Ishikawa (cell line): ENCODE measurements around the gene ZNF444.

Experiments
- CEBPB ChIP-seq: IDR thresholded peaks from 2 replicates; pipeline ENCODE4 v1.6.1; 2012
- CREB1 ChIP-seq: IDR thresholded peaks from 2 replicates; pipeline ENCODE4 v1.6.1; 2012; ENCODE audit warnings: low read depth
- EGR1 ChIP-seq: IDR thresholded peaks from 2 replicates; pipeline ENCODE4 v1.6.1; 2012
- EP300 ChIP-seq: IDR thresholded peaks from 2 replicates; pipeline ENCODE4 v1.6.1; 2012; ENCODE audit warnings: borderline replicate concordance
- FOXM1 ChIP-seq: IDR thresholded peaks from 2 replicates; pipeline ENCODE4 v1.6.1; 2012; ENCODE audit warnings: low read depth, borderline replicate concordance
- NFIC ChIP-seq: IDR thresholded peaks from 2 replicates; pipeline ENCODE4 v1.6.1; 2012
- RAD21 ChIP-seq: IDR thresholded peaks from 2 replicates; pipeline ENCODE4 v1.6.1; 2012; ENCODE audit warnings: low read depth
- TAF1 ChIP-seq: IDR thresholded peaks from 2 replicates; pipeline ENCODE4 v1.6.1; 2012; ENCODE audit warnings: low read depth, mild to moderate bottlenecking
- TCF12 ChIP-seq: IDR thresholded peaks from 2 replicates; pipeline ENCODE4 v1.6.1; 2012; ENCODE audit warnings: low read depth
- TEAD4 ChIP-seq: IDR thresholded peaks from 2 replicates; pipeline ENCODE4 v1.6.1; 2012
- YY1 ChIP-seq: IDR thresholded peaks from 2 replicates; pipeline ENCODE4 v1.6.1; 2012; ENCODE audit warnings: low read depth
- ZBTB7A ChIP-seq: IDR thresholded peaks from 2 replicates; pipeline ENCODE4 v1.6.1; 2012; ENCODE audit warnings: low read depth
- TF ChIP-seq, protein P1 (sequence below): IDR thresholded peaks from 2 replicates; pipeline ENCODE4 v1.6.1; 2012
- TF ChIP-seq, protein P2 (sequence below): IDR thresholded peaks from 2 replicates; pipeline ENCODE4 v1.6.1; 2012; ENCODE audit warnings: low read depth, mild to moderate bottlenecking
- TF ChIP-seq, protein P3 (sequence below): IDR thresholded peaks from 2 replicates; pipeline ENCODE4 v1.6.1; 2012

The ZNF444 gene

DNA sequence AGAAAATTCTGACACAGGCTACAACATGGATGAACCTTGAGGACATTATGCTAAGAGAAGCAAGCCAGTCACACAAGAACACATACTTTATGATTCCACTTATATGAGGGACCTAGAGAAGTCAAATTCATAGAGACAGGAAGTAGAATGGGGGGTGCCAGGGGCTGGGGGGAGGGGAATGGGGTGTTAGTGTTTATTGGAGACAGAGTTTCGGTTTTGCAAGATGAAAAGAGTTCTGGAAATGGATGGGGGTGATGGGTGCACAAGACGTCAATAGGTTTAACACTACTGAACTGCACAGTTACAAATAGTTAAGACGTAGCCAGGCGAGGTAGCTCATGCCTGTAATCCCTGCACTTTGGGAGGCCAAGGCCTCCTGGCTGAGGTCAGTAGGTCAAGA, 16.5 kb upstream of the ZNF444 start:
- no peak for TF ChIP-seq EP300

DNA sequence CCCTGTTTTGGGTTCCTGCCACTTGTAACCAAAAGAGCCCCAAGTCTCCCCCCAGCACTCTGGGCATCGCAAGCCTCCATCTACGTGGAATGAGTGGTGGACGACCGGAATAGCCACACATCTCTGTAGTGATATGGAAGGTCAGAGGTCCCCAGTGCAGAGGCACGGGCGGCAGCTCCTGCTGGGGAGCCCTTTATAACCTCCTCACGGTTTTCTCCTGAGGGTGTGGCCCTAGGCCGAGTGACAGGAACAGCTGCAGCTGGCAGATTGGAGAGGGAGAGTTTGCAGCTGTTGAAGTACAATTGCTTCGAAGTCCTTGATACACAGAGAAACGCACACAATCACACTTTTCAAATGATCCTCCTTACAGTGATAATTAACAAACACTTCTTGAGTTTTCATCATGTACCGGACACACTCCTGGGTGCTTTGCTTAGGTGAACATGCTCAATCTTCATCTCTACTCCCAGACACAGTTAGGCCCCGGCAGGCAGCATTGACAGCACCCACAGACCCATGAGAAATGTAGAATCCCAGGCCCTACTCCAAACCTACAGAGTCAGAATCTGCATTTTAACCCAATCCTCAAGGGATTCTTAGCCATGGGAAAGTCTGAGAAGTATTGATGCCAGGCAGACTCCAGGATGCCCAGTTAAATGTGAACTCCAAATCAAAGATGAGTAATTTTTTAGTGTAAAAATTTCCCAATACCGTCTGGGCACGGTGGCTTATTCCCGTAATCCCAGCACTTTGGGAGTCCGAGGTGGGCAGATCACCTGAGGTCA, 15.1 kb upstream of the ZNF444 start:
- TF ChIP-seq, protein P1, sequence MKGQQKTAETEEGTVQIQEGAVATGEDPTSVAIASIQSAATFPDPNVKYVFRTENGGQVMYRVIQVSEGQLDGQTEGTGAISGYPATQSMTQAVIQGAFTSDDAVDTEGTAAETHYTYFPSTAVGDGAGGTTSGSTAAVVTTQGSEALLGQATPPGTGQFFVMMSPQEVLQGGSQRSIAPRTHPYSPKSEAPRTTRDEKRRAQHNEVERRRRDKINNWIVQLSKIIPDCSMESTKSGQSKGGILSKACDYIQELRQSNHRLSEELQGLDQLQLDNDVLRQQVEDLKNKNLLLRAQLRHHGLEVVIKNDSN, result no peak
- TF ChIP-seq ZBTB7A (no peak), RAD21 (no peak), TEAD4 (no peak), NFIC (no peak), YY1 (no peak), CEBPB (no peak), TAF1 (no peak), EGR1 (no peak), TCF12 (no peak), CREB1 (no peak)
- TF ChIP-seq, protein P2, sequence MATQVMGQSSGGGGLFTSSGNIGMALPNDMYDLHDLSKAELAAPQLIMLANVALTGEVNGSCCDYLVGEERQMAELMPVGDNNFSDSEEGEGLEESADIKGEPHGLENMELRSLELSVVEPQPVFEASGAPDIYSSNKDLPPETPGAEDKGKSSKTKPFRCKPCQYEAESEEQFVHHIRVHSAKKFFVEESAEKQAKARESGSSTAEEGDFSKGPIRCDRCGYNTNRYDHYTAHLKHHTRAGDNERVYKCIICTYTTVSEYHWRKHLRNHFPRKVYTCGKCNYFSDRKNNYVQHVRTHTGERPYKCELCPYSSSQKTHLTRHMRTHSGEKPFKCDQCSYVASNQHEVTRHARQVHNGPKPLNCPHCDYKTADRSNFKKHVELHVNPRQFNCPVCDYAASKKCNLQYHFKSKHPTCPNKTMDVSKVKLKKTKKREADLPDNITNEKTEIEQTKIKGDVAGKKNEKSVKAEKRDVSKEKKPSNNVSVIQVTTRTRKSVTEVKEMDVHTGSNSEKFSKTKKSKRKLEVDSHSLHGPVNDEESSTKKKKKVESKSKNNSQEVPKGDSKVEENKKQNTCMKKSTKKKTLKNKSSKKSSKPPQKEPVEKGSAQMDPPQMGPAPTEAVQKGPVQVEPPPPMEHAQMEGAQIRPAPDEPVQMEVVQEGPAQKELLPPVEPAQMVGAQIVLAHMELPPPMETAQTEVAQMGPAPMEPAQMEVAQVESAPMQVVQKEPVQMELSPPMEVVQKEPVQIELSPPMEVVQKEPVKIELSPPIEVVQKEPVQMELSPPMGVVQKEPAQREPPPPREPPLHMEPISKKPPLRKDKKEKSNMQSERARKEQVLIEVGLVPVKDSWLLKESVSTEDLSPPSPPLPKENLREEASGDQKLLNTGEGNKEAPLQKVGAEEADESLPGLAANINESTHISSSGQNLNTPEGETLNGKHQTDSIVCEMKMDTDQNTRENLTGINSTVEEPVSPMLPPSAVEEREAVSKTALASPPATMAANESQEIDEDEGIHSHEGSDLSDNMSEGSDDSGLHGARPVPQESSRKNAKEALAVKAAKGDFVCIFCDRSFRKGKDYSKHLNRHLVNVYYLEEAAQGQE, result no peak
- TF ChIP-seq, protein P3, sequence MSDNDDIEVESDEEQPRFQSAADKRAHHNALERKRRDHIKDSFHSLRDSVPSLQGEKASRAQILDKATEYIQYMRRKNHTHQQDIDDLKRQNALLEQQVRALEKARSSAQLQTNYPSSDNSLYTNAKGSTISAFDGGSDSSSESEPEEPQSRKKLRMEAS, result no peak

DNA sequence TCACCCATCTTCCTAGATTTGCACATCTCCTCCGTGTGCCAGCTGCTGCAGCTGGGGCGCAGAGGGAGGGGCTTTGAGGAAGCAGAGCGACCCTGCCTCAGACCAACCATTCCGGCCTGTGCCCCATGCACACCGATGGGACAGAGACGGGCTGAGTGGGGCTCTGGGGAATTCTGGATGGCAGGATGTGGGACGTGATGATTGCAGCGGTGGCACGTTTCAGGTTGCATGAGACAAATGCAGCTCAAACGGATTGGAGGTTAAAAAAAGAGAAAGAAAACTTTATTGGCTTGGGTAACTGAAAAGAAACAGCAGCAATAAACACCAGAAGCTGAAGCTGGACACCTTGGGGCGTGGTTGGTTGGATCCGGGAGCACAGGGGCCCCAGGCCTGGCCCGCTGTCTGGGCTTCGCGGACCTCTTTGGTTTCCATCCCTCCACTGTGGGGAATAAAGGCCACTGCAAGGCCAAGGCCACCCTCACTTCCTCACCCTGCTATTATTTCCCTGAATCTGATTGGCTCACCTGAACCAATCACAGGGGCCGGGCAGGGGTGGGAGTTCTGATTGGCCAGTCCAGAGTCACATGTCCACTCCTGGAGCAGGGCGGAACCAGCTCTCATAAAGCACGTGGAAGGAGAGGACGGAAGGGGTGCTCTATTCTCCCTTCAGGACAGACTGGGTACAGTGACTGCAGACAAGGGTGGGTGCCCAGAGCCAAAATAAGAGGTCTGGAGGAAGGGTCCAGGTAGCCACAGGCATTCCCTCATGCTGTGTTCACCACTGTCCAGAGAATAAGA, 13.9 kb upstream of the ZNF444 start:
- TF ChIP-seq EP300, result no peak
- TF ChIP-seq TAF1, result no peak
- TF ChIP-seq, protein P1, result peak; percentile 70
- no peak for TF ChIP-seq FOXM1
- TF ChIP-seq NFIC, result no peak
- TF ChIP-seq, protein P2, result no peak
- no peak for TF ChIP-seq TEAD4
- no peak for TF ChIP-seq CEBPB

DNA sequence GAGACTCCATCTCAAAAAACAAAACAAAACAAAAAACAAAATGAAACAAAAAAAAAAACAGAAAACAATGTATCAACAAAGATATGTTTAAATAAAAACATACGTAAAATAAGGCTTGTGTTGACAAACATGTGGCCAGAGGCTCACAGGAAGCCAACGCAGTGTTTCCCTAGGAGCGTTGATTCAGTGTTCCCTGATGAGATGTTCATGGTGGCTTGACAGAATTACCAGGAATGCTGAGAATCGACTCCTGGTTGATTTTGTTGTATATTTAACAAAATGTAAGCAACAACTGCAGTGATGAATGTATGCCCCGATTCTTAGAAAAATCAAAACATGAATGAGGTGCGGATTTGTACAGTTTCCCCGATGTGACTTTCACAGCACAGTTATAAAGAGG, 11.1 kb upstream of the ZNF444 start:
- TF ChIP-seq NFIC (no peak), FOXM1 (no peak), TCF12 (no peak)
- TF ChIP-seq, protein P1, result no peak

DNA sequence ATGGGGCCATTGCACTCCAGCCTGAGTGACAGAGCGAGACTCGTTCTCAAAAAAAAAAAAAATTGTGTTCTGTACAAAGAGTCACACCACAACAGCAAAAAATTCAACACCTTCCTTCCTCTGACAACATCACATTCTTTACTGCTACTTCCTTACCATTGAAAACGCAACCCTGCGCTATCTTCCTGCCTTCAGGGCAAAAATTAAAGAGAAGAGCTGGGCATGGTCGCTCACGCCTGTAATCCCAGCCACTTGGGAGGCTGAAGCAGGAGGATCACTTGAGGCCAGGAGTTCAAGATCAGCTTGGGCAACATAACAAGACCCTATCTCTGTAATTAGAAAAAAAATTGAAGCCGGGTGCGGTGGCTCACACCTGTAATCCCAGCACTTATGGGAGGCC, 9.4 kb upstream of the ZNF444 start:
- TF ChIP-seq TAF1 (no peak), TCF12 (no peak), TEAD4 (no peak)

DNA sequence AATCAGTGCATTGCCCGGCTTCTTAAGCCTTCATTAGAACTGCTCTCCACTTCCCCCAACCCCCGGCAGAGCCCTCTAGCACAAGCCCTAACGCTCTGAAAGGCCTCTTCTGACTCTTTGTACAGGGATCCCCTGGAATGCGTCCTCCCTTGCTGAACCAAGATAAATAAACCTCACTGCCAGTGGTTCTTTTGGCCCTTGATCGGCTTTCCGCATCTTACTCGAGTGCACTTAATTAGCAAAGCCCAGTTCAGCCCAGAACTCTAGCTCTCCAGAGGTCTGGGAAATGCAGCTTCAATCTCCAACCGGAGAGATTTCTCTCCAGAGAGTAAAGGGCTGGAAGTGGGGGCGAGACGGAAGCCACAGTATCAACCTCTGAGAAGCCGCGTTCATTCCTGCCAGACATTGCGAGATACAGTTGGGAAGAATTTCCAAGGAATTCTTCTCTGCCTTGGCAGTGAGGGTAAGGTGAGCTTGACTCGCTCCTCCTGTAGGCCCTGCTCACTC, 8.7 kb upstream of the ZNF444 start:
- TF ChIP-seq EGR1 (no peak), NFIC (no peak), CREB1 (no peak)
